Endodermal cell (in vitro differentiated cells): ENCODE results near the gene NEDD4L. TPM values are rescaled to one million over a fixed set of nuclear protein-coding genes. Genes with fewer than 3 reads are reported as not detected.

ENCODE experiments used
- DNase-seq: peaks from one replicate; pipeline ENCODE4 v3.0.0-alpha.2; 2017
- H3K27ac ChIP-seq: 2 replicates; pipeline ENCODE4 v1.5.1; 2013; ENCODE audit warnings: mild to moderate bottlenecking, low read depth, low read length, moderate library complexity
- H3K27me3 ChIP-seq: 2 replicates; pipeline ENCODE4 v1.6.1; 2013; ENCODE audit warnings: mild to moderate bottlenecking, low read length, moderate library complexity; ENCODE audit not compliant: insufficient read depth, control insufficient read depth, poor library complexity, severe bottlenecking
- H3K36me3 ChIP-seq: 2 replicates; pipeline ENCODE4 v1.7.0; 2013; ENCODE audit warnings: mild to moderate bottlenecking, low read length, moderate library complexity; ENCODE audit not compliant: control insufficient read depth, insufficient read depth
- H3K4me1 ChIP-seq: one replicate; pipeline ENCODE4 v1.7.0; 2013; ENCODE audit warnings: low read length; ENCODE audit not compliant: control insufficient read depth, insufficient read depth
- H3K4me3 ChIP-seq: 2 replicates; pipeline ENCODE4 v1.5.1; 2013; ENCODE audit warnings: mild to moderate bottlenecking, low read length, moderate library complexity
- H3K9ac ChIP-seq: 2 replicates; pipeline ENCODE4 v1.6.1; 2013; ENCODE audit warnings: mild to moderate bottlenecking, low read length, moderate library complexity; ENCODE audit not compliant: poor library complexity, severe bottlenecking; ENCODE audit errors: extremely low read depth
- H3K9me3 ChIP-seq: 2 replicates; pipeline ENCODE4 v1.6.1; 2013; ENCODE audit warnings: mild to moderate bottlenecking, low read length, moderate library complexity; ENCODE audit not compliant: control insufficient read depth
- H3K27ac Mint-ChIP-seq: 2 replicates; pipeline ENCODE4 v1.8.0; 2020; ENCODE audit warnings: mixed read lengths
- H3K27me3 Mint-ChIP-seq: 2 replicates; pipeline ENCODE4 v1.8.0; 2021; ENCODE audit warnings: mild to moderate bottlenecking, mixed read lengths; ENCODE audit not compliant: insufficient read depth
- H3K36me3 Mint-ChIP-seq: 2 replicates; pipeline ENCODE4 v1.8.0; 2020; ENCODE audit warnings: low read depth, mixed read lengths
- H3K4me1 Mint-ChIP-seq: 2 replicates; pipeline ENCODE4 v1.8.0; 2020; ENCODE audit warnings: mixed read lengths
- H3K4me3 Mint-ChIP-seq: 2 replicates; pipeline ENCODE4 v1.8.0; 2020; ENCODE audit warnings: mild to moderate bottlenecking, moderate library complexity, mixed read lengths
- H3K9me3 Mint-ChIP-seq: 2 replicates; pipeline ENCODE4 v1.8.0; 2020; ENCODE audit warnings: mild to moderate bottlenecking, mixed read lengths
- WGBS, 2 experiments: methylation state at CpG; one replicate each; pipeline versions ENCODE4 v1.1.5 to v1.1.7; 2013; ENCODE audit warnings: missing lambda C conversion rate in 2 of 2, mixed read lengths in 1 of 2; ENCODE audit not compliant: insufficient coverage in 1 of 2, insufficient read length in 1 of 2; 5-methylcytosine and 5-hydroxymethylcytosine counted together
- total RNA-seq, 2 donors: library from RNA; stranded (reverse); fragmentation: NEBNext Ultra II Directional in 1 of 2; extraction: Animal tissue kit (Norgen Biotek cat#: 25700) in 1 of 2; gene quantifications; 2 replicates in 1 of 2; 3 replicates in 1 of 2; pipeline ENCODE4 v1.2.1, GENCODE V29; 2021
- TF ChIP-seq, protein P1 (sequence below): fragments of 200-600 bp; sonication (generic); conservative IDR thresholded peaks from 2 replicates; pipeline ENCODE4 v1.5.0; 2021; ENCODE audit warnings: antibody characterized with exemption, mild to moderate bottlenecking

Gene NEDD4L
- total RNA-seq, 2 donors from 2014 or later: 70.5 to 75.3 TPM

DNA sequence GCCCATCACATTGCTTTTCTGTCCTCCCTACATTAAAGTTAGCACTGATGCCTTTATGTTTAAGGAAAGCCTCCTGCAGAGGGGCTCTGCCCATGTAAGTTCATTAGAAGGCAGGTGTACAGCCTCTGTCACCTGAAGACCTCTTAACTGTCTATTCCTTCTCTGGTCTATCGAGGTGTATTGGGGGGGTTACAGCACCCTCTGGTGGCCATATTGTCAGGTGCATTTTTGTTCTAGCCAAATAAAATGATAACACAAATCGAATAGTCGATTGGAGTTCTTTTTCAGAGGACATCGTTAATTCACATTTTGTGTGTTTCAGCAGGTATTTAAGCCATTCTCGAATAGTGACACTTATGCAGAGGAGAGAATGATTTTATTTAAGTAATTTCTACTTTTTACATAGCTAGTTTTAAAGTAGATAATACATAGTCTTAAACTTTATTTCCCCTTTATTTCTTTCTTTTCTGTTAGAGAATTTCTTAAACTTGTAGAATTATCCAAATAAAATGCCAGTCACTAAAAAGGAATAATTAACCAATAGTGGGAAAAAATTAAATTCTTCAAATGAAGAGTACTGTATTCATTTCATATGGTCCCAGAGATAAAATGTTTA is 136.8 kb downstream of the NEDD4L start:
- no peak overlapping the region for H3K4me3 ChIP-seq
- H3K9me3 ChIP-seq: no peaks in the 10 kb centered on the region
- Mint-ChIP-seq H3K9me3 (peaks cover 2% of the 10 kb centered on the region), H3K4me1 (peaks cover 12% of the 10 kb centered on the region), H3K27ac (no peak overlapping the region), H3K36me3 (peaks cover 3% of the 10 kb centered on the region), H3K27me3 (no peaks in the 10 kb centered on the region), H3K4me3 (no peak overlapping the region)
- H3K27ac ChIP-seq: no peak overlapping the region
- TF ChIP-seq, protein P1, sequence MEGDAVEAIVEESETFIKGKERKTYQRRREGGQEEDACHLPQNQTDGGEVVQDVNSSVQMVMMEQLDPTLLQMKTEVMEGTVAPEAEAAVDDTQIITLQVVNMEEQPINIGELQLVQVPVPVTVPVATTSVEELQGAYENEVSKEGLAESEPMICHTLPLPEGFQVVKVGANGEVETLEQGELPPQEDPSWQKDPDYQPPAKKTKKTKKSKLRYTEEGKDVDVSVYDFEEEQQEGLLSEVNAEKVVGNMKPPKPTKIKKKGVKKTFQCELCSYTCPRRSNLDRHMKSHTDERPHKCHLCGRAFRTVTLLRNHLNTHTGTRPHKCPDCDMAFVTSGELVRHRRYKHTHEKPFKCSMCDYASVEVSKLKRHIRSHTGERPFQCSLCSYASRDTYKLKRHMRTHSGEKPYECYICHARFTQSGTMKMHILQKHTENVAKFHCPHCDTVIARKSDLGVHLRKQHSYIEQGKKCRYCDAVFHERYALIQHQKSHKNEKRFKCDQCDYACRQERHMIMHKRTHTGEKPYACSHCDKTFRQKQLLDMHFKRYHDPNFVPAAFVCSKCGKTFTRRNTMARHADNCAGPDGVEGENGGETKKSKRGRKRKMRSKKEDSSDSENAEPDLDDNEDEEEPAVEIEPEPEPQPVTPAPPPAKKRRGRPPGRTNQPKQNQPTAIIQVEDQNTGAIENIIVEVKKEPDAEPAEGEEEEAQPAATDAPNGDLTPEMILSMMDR: peak; percentile 95
- no peaks in the 10 kb centered on the region for H3K36me3 ChIP-seq
- WGBS, 2 experiments: 67 to 79% methylated on average over 4 of the region's 5 CpGs
- no peak overlapping the region for H3K9ac ChIP-seq
- peak; percentile 86 for DNase-seq
- H3K27me3 ChIP-seq: no peaks in the 10 kb centered on the region
- peaks cover 4% of the 10 kb centered on the region for H3K4me1 ChIP-seq

DNA sequence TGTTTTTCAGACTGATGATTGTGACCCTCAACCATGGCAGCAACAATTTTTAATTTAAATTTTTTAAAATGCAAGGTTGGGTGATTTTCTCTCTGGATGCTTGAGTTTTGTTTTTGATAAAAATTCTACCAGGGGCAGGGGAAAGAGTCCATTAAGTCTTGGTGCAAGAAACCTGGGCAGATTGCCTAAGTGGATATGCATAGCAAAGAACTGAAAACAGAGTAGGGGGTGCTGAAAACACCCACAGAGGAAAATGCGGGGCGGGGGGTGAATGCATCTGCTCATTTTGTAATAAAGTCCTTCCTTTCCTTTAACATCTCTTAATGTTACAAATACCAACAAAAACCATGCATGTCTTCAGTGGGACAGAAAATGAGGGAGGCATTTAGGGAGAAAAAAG is 138.0 kb downstream of the NEDD4L start:
- peaks cover 2% of the 10 kb centered on the region for H3K9me3 Mint-ChIP-seq
- Histone ChIP-seq H3K36me3 (no peaks in the 10 kb centered on the region), H3K27ac (no peak overlapping the region), H3K4me1 (no peaks in the 10 kb centered on the region), H3K9ac (no peak overlapping the region), H3K27me3 (no peaks in the 10 kb centered on the region), H3K4me3 (no peak overlapping the region), H3K9me3 (no peaks in the 10 kb centered on the region)
- no peak for DNase-seq
- WGBS, 2 experiments: 92% methylated on average over 2 of the region's 2 CpGs; no CpG with 5 or more reads in 1 of the 2 experiments
- H3K27me3 Mint-ChIP-seq: no peaks in the 10 kb centered on the region
- peaks cover 9% of the 10 kb centered on the region for H3K4me1 Mint-ChIP-seq
- no peak overlapping the region for H3K27ac Mint-ChIP-seq
- TF ChIP-seq, protein P1: no peak
- no peak overlapping the region for H3K4me3 Mint-ChIP-seq
- H3K36me3 Mint-ChIP-seq: peaks cover 3% of the 10 kb centered on the region

DNA sequence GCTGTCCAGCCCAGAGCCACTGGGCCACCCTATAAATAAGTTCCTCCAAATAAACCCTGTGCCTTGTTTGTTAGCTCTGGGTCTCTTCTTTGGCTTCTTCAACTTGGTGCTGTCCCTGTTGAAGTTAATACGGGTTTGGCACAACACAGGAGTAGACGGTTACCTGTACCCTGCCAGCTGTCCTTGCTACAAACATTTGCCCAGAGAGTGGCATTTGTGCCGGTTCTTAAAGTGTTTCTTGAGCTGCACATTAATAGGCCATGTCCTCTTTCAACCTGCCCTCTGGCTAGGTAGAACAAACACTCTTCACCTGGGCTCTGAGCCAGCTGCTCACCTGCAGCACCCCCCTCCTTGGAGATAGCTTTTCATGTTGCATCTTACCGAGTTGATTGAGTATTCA is 139.2 kb downstream of the NEDD4L start:
- 89 to 93% methylated on average over 4 of the region's 4 CpGs for WGBS, 2 experiments
- TF ChIP-seq, protein P1: no peak

More for the DNA sequence above, 139.2 kb downstream of the NEDD4L start:
- DNase-seq: no peak
- no peaks in the 10 kb centered on the region for H3K27me3 Mint-ChIP-seq
- Histone ChIP-seq H3K9me3 (no peaks in the 10 kb centered on the region), H3K4me3 (no peak overlapping the region), H3K36me3 (no peaks in the 10 kb centered on the region), H3K27ac (no peak overlapping the region), H3K27me3 (no peaks in the 10 kb centered on the region), H3K9ac (no peak overlapping the region), H3K4me1 (no peaks in the 10 kb centered on the region)
- H3K36me3 Mint-ChIP-seq: peaks cover 3% of the 10 kb centered on the region
- H3K4me1 Mint-ChIP-seq: peaks cover 15% of the 10 kb centered on the region
- H3K4me3 Mint-ChIP-seq: no peak overlapping the region
- H3K9me3 Mint-ChIP-seq: peaks cover 2% of the 10 kb centered on the region
- no peak overlapping the region for H3K27ac Mint-ChIP-seq
